GM19372 (cell line): Measurements from ENCODE around the gene SEC24B.
"Not testable (repeated sequence)": the region's sequence is repeated elsewhere in the genome, so short reads cannot be mapped to it uniquely, and the experiment has no call there.

Source experiments
- ATAC-seq: cut with Tn5 transposase; IDR thresholded peaks from one replicate; pipeline ENCODE4 v1.9.1; 2021; ENCODE audit warnings: mild to moderate bottlenecking, low read depth, moderate library complexity; ENCODE audit not compliant: unreplicated experiment

Gene SEC24B

DNA sequence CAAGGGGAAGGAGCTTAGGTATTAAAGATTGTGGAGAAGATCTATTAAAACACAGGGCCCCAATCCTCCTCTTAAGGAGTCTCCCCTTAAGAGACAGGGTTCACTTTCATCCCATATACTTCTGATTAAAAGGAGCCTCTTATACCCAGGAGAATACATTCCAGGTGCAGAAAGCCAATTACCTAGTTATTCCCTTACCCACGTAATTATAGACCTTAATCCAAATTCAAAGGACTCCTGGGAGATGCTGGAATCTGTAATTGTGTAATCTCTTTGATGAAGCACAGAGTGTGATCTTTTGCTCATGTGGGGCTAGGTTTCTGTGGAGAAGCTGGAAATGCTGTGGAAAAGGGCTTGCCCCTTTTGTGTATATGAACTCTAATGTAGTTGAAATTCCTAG, 1.4 kb upstream of the SEC24B start:
- no peak for ATAC-seq

GRCh38 chr4:109432696-109433095, 919 bp upstream of the SEC24B start:
- no peak for ATAC-seq

GRCh38 chr4:109434007-109434971, 674 bp downstream of the SEC24B start:
- peak; percentile 39 for ATAC-seq

GRCh38 chr4:109435635-109436034, 2.0 kb downstream of the SEC24B start:
- ATAC-seq: no peak

GRCh38 chr4:109436504-109436903, 2.9 kb downstream of the SEC24B start:
- no peak for ATAC-seq

- ATAC-seq: no peak
Measured at GRCh38 chr4:109440948-109441347, 7.3 kb downstream of the SEC24B start.

DNA sequence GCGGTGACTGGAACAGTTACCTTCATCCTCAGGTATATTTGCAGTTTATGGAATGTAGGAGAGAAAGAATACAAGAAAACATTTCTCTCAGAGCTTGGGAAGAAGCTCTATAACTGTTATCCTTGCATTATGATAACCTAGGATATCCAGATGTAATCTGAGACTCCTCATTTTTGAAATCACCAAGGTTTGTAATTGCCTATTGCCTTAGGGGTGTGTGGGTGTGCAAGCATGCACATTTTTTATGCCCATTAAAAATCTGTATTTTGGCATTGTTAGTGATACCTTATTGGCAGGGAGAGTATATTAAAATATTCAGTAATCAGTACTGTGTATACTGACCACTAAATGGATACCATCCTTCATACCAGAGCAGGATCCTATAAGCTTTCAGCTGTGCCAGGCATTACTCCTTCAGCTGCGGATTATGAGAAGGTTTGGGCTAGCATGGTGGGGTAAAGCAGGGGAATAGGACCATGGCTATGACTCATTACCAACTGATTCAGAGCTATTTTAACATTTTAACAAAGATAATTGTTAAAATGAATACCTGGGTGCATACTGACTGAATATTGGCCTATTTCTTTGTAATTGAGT, 8.3 kb downstream of the SEC24B start:
- no peak for ATAC-seq

GRCh38 chr4:109444182-109444844, 10.7 kb downstream of the SEC24B start:
- peak; percentile 47 for ATAC-seq

DNA sequence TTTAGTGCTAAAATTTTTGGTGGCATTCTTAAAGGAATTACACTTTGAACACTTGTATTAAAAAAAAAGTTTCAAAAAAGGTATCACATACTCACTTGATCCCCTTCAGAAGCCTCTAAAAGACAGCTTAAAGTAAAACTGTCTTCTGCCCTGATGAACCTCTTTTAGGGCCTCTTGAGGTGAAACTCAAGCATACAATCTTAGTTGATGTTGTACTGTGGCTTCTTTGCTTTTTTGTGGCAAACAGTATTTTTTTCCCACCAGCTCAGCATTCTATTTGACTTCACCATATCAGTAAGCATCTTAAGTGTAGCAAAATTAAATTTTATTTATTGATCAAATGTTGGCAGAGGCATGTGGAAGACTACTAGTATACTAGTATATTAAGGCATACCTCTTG, 13.7 kb downstream of the SEC24B start:
- ATAC-seq: no peak

- no peak for ATAC-seq
Measured at GRCh38 chr4:109451544-109452273, 18.1 kb downstream of the SEC24B start.

GRCh38 chr4:109453110-109453509, 19.5 kb downstream of the SEC24B start:
- not testable (repeated sequence) for ATAC-seq

- ATAC-seq: no peak
Measured at GRCh38 chr4:109462297-109462696, 28.7 kb downstream of the SEC24B start.

DNA sequence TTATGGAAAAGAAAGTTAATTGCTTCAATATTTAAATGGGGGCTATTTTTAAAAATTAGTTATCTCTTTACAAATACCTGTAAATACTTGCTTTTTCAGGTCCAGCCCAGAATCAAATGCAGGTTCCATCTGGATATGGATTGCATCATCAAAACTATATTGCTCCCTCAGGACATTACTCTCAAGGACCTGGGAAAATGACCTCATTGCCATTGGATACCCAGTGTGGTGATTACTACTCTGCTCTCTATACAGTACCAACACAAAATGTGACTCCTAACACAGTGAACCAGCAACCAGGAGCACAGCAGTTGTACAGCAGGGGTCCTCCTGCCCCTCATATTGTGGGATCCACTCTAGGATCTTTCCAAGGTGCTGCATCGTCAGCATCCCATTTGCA, 29.2 kb downstream of the SEC24B start:
- no peak for ATAC-seq

DNA sequence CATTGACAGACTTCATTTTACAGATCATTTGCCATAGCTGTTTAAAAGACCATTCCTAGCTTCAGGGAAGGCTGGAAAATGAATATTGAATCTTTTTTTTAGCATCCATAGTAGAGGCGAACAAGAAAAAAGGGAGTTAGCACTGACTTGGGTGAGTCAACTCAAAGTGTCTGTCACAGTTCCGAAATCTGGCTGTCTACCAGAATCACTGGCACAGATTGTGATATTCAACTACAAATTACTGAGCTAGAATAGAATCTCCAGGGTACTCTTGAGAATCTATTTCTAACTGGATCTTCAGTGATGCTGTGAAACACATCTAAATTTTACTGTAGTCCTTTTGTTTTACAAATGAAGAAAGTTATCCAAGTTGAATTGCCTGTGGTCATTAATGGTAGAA, 31.5 kb downstream of the SEC24B start:
- no peak for ATAC-seq

DNA sequence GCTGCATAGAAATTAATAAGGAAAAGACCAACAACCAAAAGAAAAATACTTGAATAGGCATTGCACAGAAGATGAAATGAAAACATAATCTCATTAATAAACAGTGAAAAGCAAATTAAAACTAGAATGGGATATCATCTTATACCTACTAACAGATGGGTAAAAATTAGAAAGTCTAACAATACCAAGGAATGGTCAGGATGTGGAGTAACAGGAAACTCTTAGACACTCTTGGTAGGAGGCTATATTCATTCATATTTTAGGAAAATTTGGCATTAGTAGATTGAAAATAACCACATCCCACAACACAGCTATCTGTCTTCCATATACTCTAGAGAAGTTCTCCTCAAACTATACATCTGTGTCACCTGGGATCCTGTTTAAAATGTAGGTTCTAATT, 36.3 kb downstream of the SEC24B start:
- no peak for ATAC-seq

GRCh38 chr4:109472343-109472761, 38.7 kb downstream of the SEC24B start:
- ATAC-seq: no peak

DNA sequence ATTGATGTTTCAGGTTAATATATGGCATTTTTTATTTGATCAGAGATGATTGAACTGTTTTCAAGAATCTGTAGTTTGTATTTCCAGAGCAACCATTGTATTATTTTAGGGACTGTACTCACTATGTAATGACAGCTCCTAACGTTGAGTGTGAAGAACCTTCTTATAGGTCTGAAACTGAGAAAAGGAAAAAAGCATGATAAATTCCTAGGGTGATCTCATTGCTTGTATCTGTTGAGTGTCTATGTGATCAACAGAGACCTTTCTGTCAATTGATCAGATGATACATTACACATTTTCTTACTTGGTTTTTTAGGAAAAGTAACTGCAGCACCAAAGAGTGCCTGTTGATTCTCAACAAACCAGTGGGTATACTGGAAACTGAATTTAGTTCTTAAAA, 40.2 kb downstream of the SEC24B start:
- ATAC-seq: no peak

DNA sequence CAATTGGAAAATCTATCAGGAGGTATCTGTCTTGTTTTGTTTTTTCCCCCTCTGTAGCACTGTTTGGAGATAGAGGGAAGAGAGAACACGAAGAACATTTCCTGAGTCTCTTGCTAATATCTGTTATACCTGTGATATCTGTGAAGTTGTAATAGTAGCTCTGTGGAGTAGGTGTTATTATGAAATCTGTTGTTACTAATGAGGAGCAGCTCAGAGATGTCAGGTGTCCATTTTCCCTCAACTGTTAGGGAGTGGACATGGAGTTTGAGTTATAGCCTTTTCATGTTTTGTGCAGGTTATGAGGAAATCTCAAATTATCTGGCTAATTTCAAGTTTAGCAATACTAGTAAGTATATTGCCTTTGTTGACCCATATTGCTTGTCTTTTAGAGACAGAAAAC, 52.4 kb downstream of the SEC24B start:
- ATAC-seq: no peak

GRCh38 chr4:109494563-109494962, 60.9 kb downstream of the SEC24B start:
- no peak for ATAC-seq

DNA sequence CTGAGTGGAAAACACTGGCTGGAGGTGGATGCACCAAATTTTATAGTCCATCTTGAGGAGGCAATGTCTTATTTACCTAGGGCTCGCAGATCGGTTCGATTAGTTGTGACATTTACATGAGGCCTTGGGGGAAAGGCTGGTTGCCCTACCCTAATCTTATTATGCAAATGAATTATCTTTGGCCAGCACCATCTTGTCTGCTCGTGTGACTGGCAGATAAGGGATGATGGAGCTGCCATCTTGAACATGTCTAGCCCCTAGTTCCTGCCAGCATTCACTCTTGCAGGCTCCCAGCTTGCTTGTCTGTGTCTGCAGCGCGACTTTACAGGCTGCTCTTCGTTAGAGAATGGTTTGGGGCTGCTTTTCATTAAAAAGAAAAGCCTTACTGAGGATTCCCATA, 61.9 kb downstream of the SEC24B start:
- no peak for ATAC-seq

GRCh38 chr4:109496875-109497274, 63.3 kb downstream of the SEC24B start:
- no peak for ATAC-seq
